SK-N-SH treated with all-trans-retinoic acid at 6 μM for 48 hours (cell line): ENCODE results near the gene FGF22.

Experiments used
- ATAC-seq: fragments of 200-7000 bp; cut with Tn5 transposase; 3 replicates; pipeline ENCODE4 v1.9.1; 2020; ENCODE audit warnings: mild to moderate bottlenecking, moderate library complexity
- ARNTL ChIP-seq: fragments of 450-650 bp; formaldehyde crosslinking; IDR thresholded peaks from 2 replicates; pipeline ENCODE4 v1.5.0; 2020; ENCODE audit warnings: low read depth, mild to moderate bottlenecking, moderate library complexity, borderline replicate concordance
- BACH2 ChIP-seq: fragments of 250-450 bp; sonication (Bioruptor Pico); IDR thresholded peaks from 2 replicates; pipeline ENCODE4 v1.9.0; 2021; ENCODE audit warnings: mild to moderate bottlenecking, borderline replicate concordance
- CREB5 ChIP-seq: fragments of 250-450 bp; sonication (Bioruptor Pico); IDR thresholded peaks from 2 replicates; pipeline ENCODE4 v1.5.1; 2020; ENCODE audit warnings: low read depth, mild to moderate bottlenecking, moderate library complexity
- CSDC2 ChIP-seq: fragments of 250-450 bp; sonication (Bioruptor Pico); IDR thresholded peaks from 2 replicates; pipeline ENCODE4 v1.5.0; 2020; ENCODE audit warnings: mild to moderate bottlenecking, moderate library complexity
- CSRNP3 ChIP-seq: fragments of 250-450 bp; sonication (Bioruptor Pico); IDR thresholded peaks from 2 replicates; pipeline ENCODE4 v1.5.1; 2021; ENCODE audit warnings: mild to moderate bottlenecking, moderate library complexity
- ESRRG ChIP-seq: fragments of 250-450 bp; sonication (Bioruptor Pico); IDR thresholded peaks from 2 replicates; pipeline ENCODE4 v1.6.1; 2021; ENCODE audit warnings: mild to moderate bottlenecking
- GLIS3 ChIP-seq: fragments of 250-450 bp; sonication (Bioruptor Pico); IDR thresholded peaks from 2 replicates; pipeline ENCODE4 v1.5.0; 2020; ENCODE audit warnings: mild to moderate bottlenecking, moderate library complexity
- OSR1 ChIP-seq: fragments of 250-450 bp; sonication (Bioruptor Pico); IDR thresholded peaks from 2 replicates; pipeline ENCODE4 v1.8.0; 2022; ENCODE audit warnings: moderate library complexity, mild to moderate bottlenecking, inconsistent platforms
- PATZ1 ChIP-seq: fragments of 250-450 bp; sonication (Bioruptor Pico); IDR thresholded peaks from 2 replicates; pipeline ENCODE4 v1.8.0; 2020; ENCODE audit warnings: mild to moderate bottlenecking, moderate library complexity, borderline replicate concordance
- POU6F1 ChIP-seq: fragments of 250-450 bp; sonication (Bioruptor Pico); IDR thresholded peaks from 2 replicates; pipeline ENCODE4 v1.8.0; 2021; ENCODE audit warnings: low read depth, mild to moderate bottlenecking, moderate library complexity, borderline replicate concordance
- RARB ChIP-seq: fragments of 250-450 bp; sonication (Bioruptor Pico); IDR thresholded peaks from 2 replicates; pipeline ENCODE4 v1.8.0; 2021; ENCODE audit warnings: mild to moderate bottlenecking, moderate library complexity
- SNAI2 ChIP-seq: fragments of 250-450 bp; sonication (Bioruptor Pico); IDR thresholded peaks from 2 replicates; pipeline ENCODE4 v1.5.0; 2020; ENCODE audit warnings: mild to moderate bottlenecking, moderate library complexity
- TOX ChIP-seq: fragments of 250-450 bp; sonication (Bioruptor Pico); IDR thresholded peaks from 2 replicates; pipeline ENCODE4 v1.8.0; 2021; ENCODE audit warnings: mild to moderate bottlenecking, moderate library complexity, borderline replicate concordance
- TSHZ2 ChIP-seq: fragments of 250-450 bp; sonication (Bioruptor Pico); IDR thresholded peaks from 2 replicates; pipeline ENCODE4 v1.5.0; 2020; ENCODE audit warnings: mild to moderate bottlenecking, moderate library complexity
- ZC3H10 ChIP-seq: fragments of 250-450 bp; sonication (Bioruptor Pico); IDR thresholded peaks from 2 replicates; pipeline ENCODE4 v1.5.1; 2021; ENCODE audit warnings: mild to moderate bottlenecking, moderate library complexity
- ZFP3 ChIP-seq: fragments of 250-450 bp; sonication (Bioruptor Pico); IDR thresholded peaks from 2 replicates; pipeline ENCODE4 v1.5.0; 2020; ENCODE audit warnings: mild to moderate bottlenecking, moderate library complexity
- ZFP30 ChIP-seq: fragments of 450-650 bp; formaldehyde crosslinking; IDR thresholded peaks from 2 replicates; pipeline ENCODE4 v1.5.0; 2022; ENCODE audit warnings: mild to moderate bottlenecking, moderate library complexity
- ZNF70 ChIP-seq: fragments of 450-650 bp; formaldehyde crosslinking; IDR thresholded peaks from 2 replicates; pipeline ENCODE4 v1.5.0; 2020; ENCODE audit warnings: mild to moderate bottlenecking, moderate library complexity
- ZNF8 ChIP-seq: fragments of 450-650 bp; formaldehyde crosslinking; IDR thresholded peaks from 2 replicates; pipeline ENCODE4 v1.5.0; 2020; ENCODE audit warnings: mild to moderate bottlenecking, moderate library complexity

The FGF22 gene

GRCh38 chr19:594265-594870, 45.3 kb upstream of the FGF22 start:
- no peak for ATAC-seq
- TF ChIP-seq CSDC2 (CRISPR knock-in tag): no peak
- no peak for TF ChIP-seq CSRNP3 (CRISPR knock-in tag)
- no peak for TF ChIP-seq ZNF8 (CRISPR knock-in tag)
- no peak for TF ChIP-seq OSR1 (CRISPR knock-in tag)
- no peak for TF ChIP-seq GLIS3 (CRISPR knock-in tag)
- TF ChIP-seq TSHZ2 (CRISPR knock-in tag): no peak
- no peak for TF ChIP-seq ZFP3 (CRISPR knock-in tag)
- TF ChIP-seq TOX (CRISPR knock-in tag): no peak
- no peak for TF ChIP-seq ESRRG (CRISPR knock-in tag)
- no peak for TF ChIP-seq ZC3H10 (CRISPR knock-in tag)
- no peak for TF ChIP-seq CREB5 (CRISPR knock-in tag)
- TF ChIP-seq RARB (CRISPR knock-in tag): no peak
- no peak for TF ChIP-seq ZFP30 (CRISPR knock-in tag)
- TF ChIP-seq ARNTL: no peak
- TF ChIP-seq BACH2 (CRISPR knock-in tag): no peak
- no peak for TF ChIP-seq ZNF70
- no peak for TF ChIP-seq PATZ1 (CRISPR knock-in tag)
- no peak for TF ChIP-seq SNAI2 (CRISPR knock-in tag)

- TF ChIP-seq CSRNP3 (CRISPR knock-in tag) (no peak), GLIS3 (CRISPR knock-in tag) (no peak)
- ATAC-seq: no peak
These were observed 44.1 kb upstream of the FGF22 start for GRCh38 chr19:595326-596262.

GRCh38 chr19:596263-596655, 43.4 kb upstream of the FGF22 start:
- ATAC-seq: no peak
- TF ChIP-seq GLIS3 (CRISPR knock-in tag) (no peak), RARB (CRISPR knock-in tag) (no peak), ZNF70 (no peak), CSRNP3 (CRISPR knock-in tag) (no peak), POU6F1 (CRISPR knock-in tag) (no peak), BACH2 (CRISPR knock-in tag) (no peak), ZC3H10 (CRISPR knock-in tag) (no peak), ESRRG (CRISPR knock-in tag) (no peak), ARNTL (no peak), OSR1 (CRISPR knock-in tag) (no peak), TSHZ2 (CRISPR knock-in tag) (no peak)
